Measurements from ENCODE around the gene NBR1.
"Not testable (repeated sequence)": the region's sequence is repeated elsewhere in the genome, so short reads cannot be mapped to it uniquely, and the experiment has no call there.

NBR1 gene

GRCh38 chr17:43159232-43159631 is 11.8 kb upstream of the NBR1 start:
- DNase-seq (ENCODE audit: low spot score) = not testable (repeated sequence)

DNA sequence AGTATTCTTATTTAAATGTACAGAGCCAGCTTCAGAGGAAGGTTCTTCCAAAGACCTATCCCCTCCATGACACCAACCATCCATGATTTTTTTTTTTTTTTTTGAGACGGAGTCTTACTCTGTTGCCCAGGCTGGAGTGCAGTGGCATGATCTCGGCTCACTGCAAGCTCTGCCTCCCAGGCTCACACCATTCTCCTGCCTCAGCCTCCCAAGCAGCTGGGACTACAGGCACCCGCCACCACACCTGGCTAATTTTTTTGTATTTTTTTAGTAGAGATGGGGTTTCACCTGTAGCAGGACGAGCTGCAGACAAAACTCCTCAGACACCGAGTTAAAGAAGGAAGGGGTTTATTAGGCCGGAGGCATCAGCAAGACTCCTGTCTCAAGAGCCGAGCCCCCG is 11.1 kb upstream of the NBR1 start:
- not testable (repeated sequence) for DNase-seq (ENCODE audit: low spot score)

DNA sequence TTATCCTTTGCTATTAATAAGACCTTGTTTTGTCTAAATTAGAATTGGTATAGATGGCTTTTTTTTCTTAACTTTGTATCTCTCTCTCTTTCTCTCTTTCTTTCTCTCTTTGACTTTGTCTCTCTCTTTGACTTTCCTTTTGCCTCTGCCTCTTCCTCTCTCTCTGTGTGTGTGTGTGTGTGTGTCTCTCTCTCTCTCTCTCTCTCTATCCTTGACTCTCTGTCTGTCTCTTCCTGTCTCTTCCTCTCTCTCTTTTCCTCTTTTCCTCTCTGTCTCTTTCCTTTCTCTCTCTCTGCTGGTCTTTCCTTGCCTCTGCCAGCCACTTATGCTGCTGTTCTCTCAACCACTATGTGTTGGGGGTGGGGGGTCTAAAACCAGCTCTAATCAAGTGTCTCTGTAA is 5.0 kb upstream of the NBR1 start:
- DNase-seq (ENCODE audit: low spot score) = not testable (repeated sequence)

- peak; percentile 27 for DNase-seq (ENCODE audit: low spot score)
Observed at GRCh38 chr17:43169561-43170139, 1.4 kb upstream of the NBR1 start.

- peak; percentile 95 for DNase-seq (ENCODE audit: low spot score)
Observed at GRCh38 chr17:43170140-43170765, 761 bp upstream of the NBR1 start.

- DNase-seq (ENCODE audit: low spot score) = peak; percentile 9
Observed at GRCh38 chr17:43171586-43172487, 823 bp downstream of the NBR1 start.

GRCh38 chr17:43175213-43176118 is 4.5 kb downstream of the NBR1 start:
- no peak for DNase-seq (ENCODE audit: low spot score)

GRCh38 chr17:43176119-43176570 is 5.1 kb downstream of the NBR1 start:
- DNase-seq (ENCODE audit: low spot score) = no peak

DNA sequence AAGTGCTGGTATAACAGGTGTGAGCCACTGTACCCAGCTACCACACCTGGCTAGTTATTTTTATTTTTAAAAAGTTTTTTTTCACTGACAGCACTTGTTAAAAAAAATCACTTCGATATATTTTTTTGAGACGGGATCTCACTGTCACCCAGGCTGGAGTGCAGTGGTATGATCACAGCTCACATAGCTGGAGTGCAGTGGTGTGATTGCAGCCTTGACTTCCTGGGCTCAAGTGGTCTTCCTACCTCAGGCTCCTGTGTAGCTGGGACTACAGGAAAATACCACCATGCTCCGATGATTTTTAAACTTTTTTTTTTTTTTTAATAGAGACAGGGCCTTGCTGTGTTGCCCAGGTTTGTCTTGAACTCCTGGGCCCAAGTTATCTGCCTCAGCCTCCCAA is 12.9 kb downstream of the NBR1 start:
- DNase-seq (ENCODE audit: low spot score) = no peak

DNA sequence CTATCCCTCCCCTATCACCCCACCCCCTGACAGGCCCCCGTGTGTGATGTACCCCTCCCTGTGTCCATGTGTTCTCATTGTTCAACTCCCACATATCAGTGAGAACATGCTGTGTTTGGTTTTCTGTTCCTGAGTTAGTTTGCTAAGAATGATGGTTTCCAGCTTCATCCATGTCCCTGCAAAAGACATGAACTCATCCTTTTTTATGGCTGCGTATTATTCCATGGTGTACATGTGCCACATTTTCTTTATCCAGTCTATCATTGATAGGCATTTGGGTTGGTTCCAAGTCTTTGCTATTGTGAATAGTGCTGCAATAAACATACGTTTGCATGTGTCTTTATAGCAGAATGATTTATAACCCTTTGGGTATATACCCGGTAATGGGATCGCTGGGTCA is 15.6 kb downstream of the NBR1 start:
- not testable (repeated sequence) for DNase-seq (ENCODE audit: low spot score)

- DNase-seq (ENCODE audit: low spot score) = no peak
Observed at GRCh38 chr17:43193251-43193650, 22.2 kb downstream of the NBR1 start.

DNA sequence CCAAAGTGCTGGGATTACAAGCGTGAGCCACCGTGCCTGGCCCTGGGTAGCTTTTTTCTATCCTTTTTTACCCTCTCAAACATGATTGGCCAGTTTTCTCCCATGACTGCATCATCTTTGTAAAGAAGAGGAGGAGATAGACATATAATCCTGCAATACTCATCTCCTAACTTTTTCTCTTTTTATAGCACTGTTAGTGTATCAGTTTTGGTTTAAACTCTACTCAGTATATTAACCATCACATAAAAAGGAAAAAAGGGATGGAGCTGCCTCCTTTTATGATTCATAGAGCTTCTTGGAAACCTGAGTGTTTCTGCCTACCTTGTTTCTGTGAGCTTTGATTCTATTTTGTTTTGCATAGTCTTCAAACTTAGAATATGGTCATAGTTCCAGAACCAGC is 28.6 kb downstream of the NBR1 start:
- no peak for DNase-seq (ENCODE audit: low spot score)

GRCh38 chr17:43200127-43200526 is 29.1 kb downstream of the NBR1 start:
- no peak for DNase-seq (ENCODE audit: low spot score)

DNA sequence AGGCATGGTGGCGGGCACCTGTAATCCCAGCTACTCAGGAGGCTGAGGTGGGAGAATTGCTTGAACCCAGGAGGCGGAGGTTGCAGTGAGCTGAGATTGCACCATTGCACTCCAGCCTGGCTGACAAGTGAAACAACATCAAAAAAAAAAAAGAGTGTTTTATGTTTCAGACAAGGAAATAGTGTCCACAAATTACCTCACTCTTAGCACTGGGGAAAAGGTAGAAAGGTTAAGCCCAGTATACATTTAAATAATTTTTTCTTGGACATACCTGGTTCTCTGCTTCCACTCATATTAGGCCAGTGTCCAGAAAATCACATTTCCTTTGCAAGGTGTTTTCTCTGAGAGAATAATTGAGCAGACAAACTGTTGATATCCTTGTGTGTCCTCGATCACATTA is 32.0 kb downstream of the NBR1 start:
- not testable (repeated sequence) for DNase-seq (ENCODE audit: low spot score)

GRCh38 chr17:43210576-43210975 is 39.6 kb downstream of the NBR1 start:
- DNase-seq (ENCODE audit: low spot score) = no peak

DNA sequence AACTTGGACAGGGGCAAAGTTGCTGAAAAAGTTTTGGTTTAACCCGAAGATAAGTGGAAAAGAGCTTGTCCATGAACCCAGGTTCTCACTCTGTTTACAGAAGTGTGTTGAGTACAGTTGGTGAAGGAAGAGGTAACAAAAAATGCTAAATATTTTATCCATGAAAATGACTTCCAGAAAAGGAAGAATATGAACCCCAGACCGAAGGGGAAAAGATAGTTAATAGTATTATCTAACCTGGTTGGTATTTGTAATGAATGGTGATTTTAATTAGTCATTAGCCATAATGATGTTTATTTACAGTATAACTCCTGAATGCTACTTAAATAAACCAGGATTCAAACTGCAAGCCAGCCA is 40.1 kb downstream of the NBR1 start:
- DNase-seq (ENCODE audit: low spot score) = no peak

- peak; percentile 95 for DNase-seq (ENCODE audit: low spot score)
Observed at GRCh38 chr17:43211480-43212402, 40.7 kb downstream of the NBR1 start, which contains the start of gene TMEM106A. TSS of gene TMEM106A (plus strand) at chr17:43211875. CDS start at chr17:43213042, 1,167 bp downstream.

- no peak for DNase-seq (ENCODE audit: low spot score)
Observed at GRCh38 chr17:43212641-43213490, 41.9 kb downstream of the NBR1 start.

GRCh38 chr17:43213545-43213944 is 42.5 kb downstream of the NBR1 start:
- no peak for DNase-seq (ENCODE audit: low spot score)

GRCh38 chr17:43215341-43215740 is 44.3 kb downstream of the NBR1 start:
- no peak for DNase-seq (ENCODE audit: low spot score)

Data from germinal center (tissue), 1 donor.